GM12873 (cell line): ENCODE results near the gene PTPN12.

Source experiments
- TF ChIP-seq, protein P1 (sequence below): IDR thresholded peaks from 2 replicates; pipeline ENCODE4 v1.5.1; 2012; ENCODE audit warnings: low read depth, mild to moderate bottlenecking, moderate library complexity, low read length, control low read depth; ENCODE audit not compliant: insufficient read depth; ENCODE audit errors: missing control alignments

Gene PTPN12

GRCh38 chr7:77571801-77572200 is 34.7 kb downstream of the PTPN12 start:
- TF ChIP-seq, protein P1, sequence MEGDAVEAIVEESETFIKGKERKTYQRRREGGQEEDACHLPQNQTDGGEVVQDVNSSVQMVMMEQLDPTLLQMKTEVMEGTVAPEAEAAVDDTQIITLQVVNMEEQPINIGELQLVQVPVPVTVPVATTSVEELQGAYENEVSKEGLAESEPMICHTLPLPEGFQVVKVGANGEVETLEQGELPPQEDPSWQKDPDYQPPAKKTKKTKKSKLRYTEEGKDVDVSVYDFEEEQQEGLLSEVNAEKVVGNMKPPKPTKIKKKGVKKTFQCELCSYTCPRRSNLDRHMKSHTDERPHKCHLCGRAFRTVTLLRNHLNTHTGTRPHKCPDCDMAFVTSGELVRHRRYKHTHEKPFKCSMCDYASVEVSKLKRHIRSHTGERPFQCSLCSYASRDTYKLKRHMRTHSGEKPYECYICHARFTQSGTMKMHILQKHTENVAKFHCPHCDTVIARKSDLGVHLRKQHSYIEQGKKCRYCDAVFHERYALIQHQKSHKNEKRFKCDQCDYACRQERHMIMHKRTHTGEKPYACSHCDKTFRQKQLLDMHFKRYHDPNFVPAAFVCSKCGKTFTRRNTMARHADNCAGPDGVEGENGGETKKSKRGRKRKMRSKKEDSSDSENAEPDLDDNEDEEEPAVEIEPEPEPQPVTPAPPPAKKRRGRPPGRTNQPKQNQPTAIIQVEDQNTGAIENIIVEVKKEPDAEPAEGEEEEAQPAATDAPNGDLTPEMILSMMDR = no peak

DNA sequence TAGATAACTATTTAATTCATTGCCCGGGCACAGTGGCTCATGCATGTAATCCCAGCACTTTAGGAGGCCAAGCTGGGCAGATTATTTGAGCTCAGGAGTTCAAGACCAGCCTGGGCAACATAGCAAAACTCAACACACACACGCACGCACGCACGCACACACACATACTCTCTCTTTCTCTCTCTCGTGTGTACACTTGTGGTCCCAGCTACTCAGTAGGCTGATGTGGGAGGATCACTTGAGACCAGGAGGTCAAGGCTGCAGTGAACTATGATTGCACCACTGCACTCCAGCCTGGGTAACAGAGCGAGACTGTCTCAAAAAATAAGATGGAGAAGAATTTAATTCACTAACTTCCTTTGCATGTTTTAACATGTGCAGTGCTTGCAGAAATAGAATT is 38.1 kb downstream of the PTPN12 start:
- TF ChIP-seq, protein P1 = no peak

GRCh38 chr7:77576856-77577255 is 39.8 kb downstream of the PTPN12 start:
- TF ChIP-seq, protein P1 = no peak

DNA sequence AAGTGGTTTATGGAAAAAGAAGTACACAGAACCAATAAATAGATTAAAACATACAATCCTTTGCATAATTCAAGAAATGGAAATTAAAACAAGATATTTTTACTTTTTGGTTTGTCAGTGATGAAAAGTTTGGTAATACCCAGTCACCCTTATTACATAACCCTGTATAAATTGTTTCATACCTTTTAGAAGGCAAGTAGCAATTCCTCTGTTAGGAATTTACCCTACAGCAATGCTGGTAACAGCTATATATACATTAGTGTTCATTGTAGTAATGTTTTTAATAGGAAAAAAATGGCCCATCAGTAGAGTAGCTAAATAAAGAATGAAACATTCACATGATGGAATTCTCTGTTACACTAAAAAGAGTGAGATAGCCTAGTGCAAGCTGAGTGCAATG is 42.7 kb downstream of the PTPN12 start:
- TF ChIP-seq, protein P1 = no peak

DNA sequence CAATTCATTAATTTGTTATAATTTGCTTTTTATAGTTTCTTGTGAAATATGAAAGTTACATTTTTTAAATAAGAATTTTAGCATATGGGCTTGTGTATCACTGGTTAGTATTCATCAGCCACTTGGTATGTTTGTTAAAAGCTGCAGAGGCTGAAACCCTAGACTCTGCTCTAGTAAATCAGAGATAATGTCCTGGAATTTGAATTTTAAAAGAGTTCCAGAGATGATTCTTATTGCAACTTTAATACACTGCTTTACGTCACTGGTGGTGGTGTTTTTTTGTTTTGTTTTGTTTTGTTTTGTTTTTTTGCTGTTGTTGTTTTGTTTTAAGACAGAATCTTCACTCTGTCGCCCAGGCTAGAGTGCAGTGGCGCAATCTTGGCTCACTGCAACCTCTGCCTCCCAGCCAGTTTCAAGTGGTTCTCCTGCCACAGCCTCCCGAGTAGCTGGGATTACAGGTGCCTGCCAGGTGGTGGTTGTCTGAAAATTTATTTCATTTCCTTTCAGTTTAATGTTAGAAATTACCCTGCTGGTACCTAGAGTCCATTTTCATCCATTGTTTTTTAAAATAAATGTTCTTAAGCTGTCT is 43.8 kb downstream of the PTPN12 start:
- TF ChIP-seq, protein P1 = no peak

DNA sequence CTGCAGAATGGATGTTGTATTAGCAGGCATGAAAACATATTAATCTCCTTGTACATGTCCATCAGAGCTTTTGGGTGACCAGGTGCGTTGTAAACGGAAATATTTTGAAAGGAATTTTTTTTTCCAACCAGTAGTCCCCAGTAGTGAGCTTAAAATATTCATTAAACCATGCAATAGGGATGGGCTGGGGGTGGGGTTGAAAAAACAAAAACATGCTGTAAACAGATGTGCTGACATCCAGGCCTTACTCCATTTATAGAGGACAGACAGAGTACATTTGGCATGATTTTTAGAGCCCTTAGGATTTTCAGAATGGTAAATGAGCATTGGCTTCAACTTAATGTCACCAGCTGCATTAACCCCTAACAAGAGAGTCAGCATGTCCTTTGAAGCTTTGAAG is 50.2 kb downstream of the PTPN12 start:
- TF ChIP-seq, protein P1 = no peak

DNA sequence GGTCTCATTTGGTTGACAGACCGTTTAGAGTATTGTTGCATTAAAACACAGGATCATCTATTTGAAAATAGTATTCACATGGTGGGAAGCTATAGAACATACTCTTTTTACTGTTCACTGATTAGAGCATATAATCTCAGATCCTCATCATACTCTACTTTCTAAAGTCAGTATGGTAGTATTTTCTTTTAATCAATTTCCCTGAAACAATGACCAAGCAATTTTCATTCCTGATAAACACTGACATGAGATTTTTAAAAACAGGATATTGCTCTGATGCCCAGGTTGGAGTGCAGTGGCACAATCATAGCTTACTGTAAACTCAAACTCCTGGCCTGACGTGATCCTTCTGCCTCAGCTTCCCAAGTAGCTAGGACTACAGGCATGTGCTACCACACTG is 63.9 kb downstream of the PTPN12 start:
- TF ChIP-seq, protein P1 = no peak
